GM12874 (cell line): Measurements from ENCODE around the gene TADA2B.

Source experiments
- TF ChIP-seq, protein P1 (sequence below): IDR thresholded peaks from 2 replicates; pipeline ENCODE4 v1.5.1; 2011; ENCODE audit warnings: low read depth, mild to moderate bottlenecking, control low read depth, low read length, moderate library complexity; ENCODE audit not compliant: insufficient read depth

The TADA2B gene

GRCh38 chr4:7046971-7047370 is 3.8 kb downstream of the TADA2B start:
- TF ChIP-seq, protein P1, sequence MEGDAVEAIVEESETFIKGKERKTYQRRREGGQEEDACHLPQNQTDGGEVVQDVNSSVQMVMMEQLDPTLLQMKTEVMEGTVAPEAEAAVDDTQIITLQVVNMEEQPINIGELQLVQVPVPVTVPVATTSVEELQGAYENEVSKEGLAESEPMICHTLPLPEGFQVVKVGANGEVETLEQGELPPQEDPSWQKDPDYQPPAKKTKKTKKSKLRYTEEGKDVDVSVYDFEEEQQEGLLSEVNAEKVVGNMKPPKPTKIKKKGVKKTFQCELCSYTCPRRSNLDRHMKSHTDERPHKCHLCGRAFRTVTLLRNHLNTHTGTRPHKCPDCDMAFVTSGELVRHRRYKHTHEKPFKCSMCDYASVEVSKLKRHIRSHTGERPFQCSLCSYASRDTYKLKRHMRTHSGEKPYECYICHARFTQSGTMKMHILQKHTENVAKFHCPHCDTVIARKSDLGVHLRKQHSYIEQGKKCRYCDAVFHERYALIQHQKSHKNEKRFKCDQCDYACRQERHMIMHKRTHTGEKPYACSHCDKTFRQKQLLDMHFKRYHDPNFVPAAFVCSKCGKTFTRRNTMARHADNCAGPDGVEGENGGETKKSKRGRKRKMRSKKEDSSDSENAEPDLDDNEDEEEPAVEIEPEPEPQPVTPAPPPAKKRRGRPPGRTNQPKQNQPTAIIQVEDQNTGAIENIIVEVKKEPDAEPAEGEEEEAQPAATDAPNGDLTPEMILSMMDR: no peak

DNA sequence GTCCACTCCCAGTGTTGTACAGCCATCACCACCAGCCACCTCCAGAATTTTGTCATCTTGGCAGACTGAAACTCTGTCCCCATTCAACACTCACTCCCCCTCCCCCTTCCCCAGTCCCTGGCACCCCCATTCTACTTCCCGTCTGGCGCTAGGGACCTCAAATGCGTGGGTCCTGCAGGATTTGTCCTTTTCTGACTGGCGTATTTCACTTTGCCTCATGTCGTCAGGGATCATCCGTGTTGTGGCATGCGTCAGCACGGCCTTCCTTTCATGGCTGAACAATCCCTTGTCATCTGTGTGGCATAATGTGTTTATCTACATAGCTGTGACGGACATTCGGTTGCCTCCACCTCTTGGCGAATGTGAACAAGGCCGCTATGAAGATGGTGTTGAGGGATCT is 5.5 kb downstream of the TADA2B start:
- TF ChIP-seq, protein P1: no peak

GRCh38 chr4:7049295-7049694 is 6.1 kb downstream of the TADA2B start:
- TF ChIP-seq, protein P1: no peak

GRCh38 chr4:7049739-7050138 is 6.6 kb downstream of the TADA2B start:
- TF ChIP-seq, protein P1: no peak

GRCh38 chr4:7050481-7051143 is 7.4 kb downstream of the TADA2B start:
- TF ChIP-seq, protein P1: no peak

GRCh38 chr4:7051144-7051495 is 7.9 kb downstream of the TADA2B start:
- TF ChIP-seq, protein P1: no peak

DNA sequence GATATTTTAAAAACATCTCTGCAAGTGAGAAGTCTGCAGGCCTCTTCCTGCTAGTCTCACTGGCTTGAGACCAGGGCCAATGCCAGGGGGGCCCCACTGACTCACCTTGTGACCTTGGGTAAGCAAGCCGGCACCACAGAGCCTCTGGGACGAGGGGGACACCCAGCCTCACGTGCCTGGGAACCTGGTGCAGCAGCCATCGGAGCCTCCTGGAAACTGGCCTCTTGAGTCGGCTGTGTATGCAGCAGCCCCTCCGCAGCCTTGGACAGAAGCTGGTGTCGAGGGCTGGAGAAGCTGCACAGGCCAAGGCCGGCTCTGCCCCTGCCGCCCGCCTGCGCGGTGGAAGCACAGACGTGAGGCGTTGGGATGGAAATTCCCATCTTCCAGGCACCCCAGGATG is 8.7 kb downstream of the TADA2B start:
- TF ChIP-seq, protein P1: no peak
